ENCODE measurements around the gene C2orf92.

DNA sequence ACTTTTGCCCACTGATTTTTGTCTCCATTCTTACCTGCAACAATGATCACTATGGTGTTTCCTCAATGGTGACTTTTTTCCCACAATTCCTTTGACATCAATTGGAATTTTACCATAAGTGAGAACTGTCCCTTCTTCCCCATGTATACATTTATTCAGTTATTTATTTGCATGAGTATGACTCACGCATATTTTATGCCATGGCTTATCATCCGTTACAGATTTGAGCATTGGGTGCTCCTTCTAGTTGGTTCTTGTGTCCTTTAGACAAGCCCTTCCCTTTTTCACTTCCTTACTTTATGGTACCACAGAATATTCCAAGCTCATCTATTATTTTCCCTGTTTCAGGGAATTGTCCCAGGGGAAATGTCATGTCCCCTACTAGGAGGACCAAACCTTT, 16.0 kb upstream of the C2orf92 start:
- TF ChIP-seq CTCF (IDR thresholded peaks at IDR 0.05), result no peak
- TF ChIP-seq POLR2A (IDR thresholded peaks at IDR 0.05), result no peak
